Kidney (tissue), 14 donors: ENCODE measurements around the gene ASPHD2. TPM values are rescaled to one million over a fixed set of nuclear protein-coding genes. Genes with fewer than 3 reads are reported as not detected.

Experiments
- DNase-seq, 5 donors: peaks; one replicate each; pipeline ENCODE4 v3.0.0-alpha.2; 2013 to 2020
- FAIRE-seq: peaks from 2 replicates; lab custom pipeline; 2012; peaks lifted over from hg19 to GRCh38; lab: Jason Lieb, UNC
- H3K27ac ChIP-seq, 2 donors: one replicate each; pipeline ENCODE4 v1.7.0; 2013; ENCODE audit warnings: low read depth in 2 of 2, low read length in 2 of 2, inconsistent platforms in 1 of 2
- H3K27me3 ChIP-seq: one replicate; pipeline ENCODE4 v1.7.1; 2013; ENCODE audit warnings: low read length, inconsistent platforms; ENCODE audit not compliant: control insufficient read depth, insufficient read depth
- H3K36me3 ChIP-seq, 3 donors: one replicate each; pipeline versions ENCODE4 v1.7.0 to v1.7.1; 2013; ENCODE audit warnings: low read length in 3 of 3, control low read depth in 1 of 3, inconsistent platforms in 1 of 3; ENCODE audit not compliant: insufficient read depth in 3 of 3, control insufficient read depth in 2 of 3
- H3K4me1 ChIP-seq, 3 donors: one replicate each; pipeline versions ENCODE4 v1.7.0 to v1.7.1; 2013; ENCODE audit warnings: low read length in 3 of 3, inconsistent platforms in 1 of 3, low read depth in 1 of 3; ENCODE audit not compliant: control insufficient read depth in 2 of 3, insufficient read depth in 2 of 3
- H3K4me3 ChIP-seq, 3 donors: one replicate each; pipeline versions ENCODE4 v1.7.0 to v1.8.1; 2013; ENCODE audit warnings: low read length in 3 of 3, control low read depth in 1 of 3, inconsistent platforms in 1 of 3
- H3K9ac ChIP-seq, 3 donors: one replicate each; pipeline versions ENCODE4 v1.7.0 to v1.7.1; 2013; ENCODE audit warnings: low read length in 3 of 3, control low read depth in 1 of 3, inconsistent platforms in 1 of 3
- H3K9me3 ChIP-seq, 3 donors: one replicate each; pipeline versions ENCODE4 v1.7.0 to v1.7.1; 2013; ENCODE audit warnings: low read length in 3 of 3, control low read depth in 1 of 3, inconsistent platforms in 1 of 3; ENCODE audit not compliant: control insufficient read depth in 2 of 3, insufficient read depth in 1 of 3
- intact Hi-C: fragments of 100-400 bp; cut with DNase I; formaldehyde crosslinking; loops from one replicate; pipeline ENCODE4 v1.11.1; 2022
- polyA plus RNA-seq: library from polyadenylated mRNA; stranded (reverse); fragments of 350-450 nt; fragmentation: Illumina TruSeq; extraction: RNeasy Lipid Tissue Mini Kit (QIAGEN cat#74804); gene quantifications from one replicate; pipeline ENCODE4 v1.2.3, GENCODE V29; 2014; ENCODE audit warnings: low read depth, low replicate concordance; ENCODE audit not compliant: insufficient read depth
- total RNA-seq: library from RNA; stranded (reverse); fragmentation: NEBNext Ultra II Directional; extraction: Animal tissue kit (Norgen Biotek cat#: 25700); gene quantifications from one replicate; pipeline ENCODE4 v1.2.1, GENCODE V29; 2021
- TF ChIP-seq, protein P1 (sequence below): IDR thresholded peaks from 3 replicates; pipeline ENCODE4 v1.5.1; 2012; ENCODE audit warnings: mild to moderate bottlenecking, moderate library complexity, borderline replicate concordance; ENCODE audit not compliant: insufficient read depth; ENCODE audit errors: extremely low read depth
- donor health status: control.
- donor health status: control.
- donor health status: control.
- donor health status: control.
- donor health status: control.
- donor health status: DM: yes; HTN: yes; CAD: no.
- donor health status: Normal renal cell carcinoma (clear cell type).

Gene ASPHD2
- total and polyA plus RNA-seq, 2 donors from 2014 or later = 3.3 to 4.5 TPM

- intact Hi-C loops = no loop called here
- Histone ChIP-seq H3K4me3 (peak overlapping the region; percentile 67 to 100 (median 76)), H3K4me1 (peaks cover 5 to 25% (median 9%) of the 10 kb centered on the region in 3 donors), H3K36me3 (peaks cover 0 to 6% (median 2%) of the 10 kb centered on the region in 3 donors), H3K27ac (peak overlapping the region; percentile 92 to 96), H3K9ac (peak overlapping the region; percentile 61 to 98 (median 64)), H3K9me3 (no peaks in the 10 kb centered on the region), H3K27me3 (no peaks in the 10 kb centered on the region)
- TF ChIP-seq, protein P1, sequence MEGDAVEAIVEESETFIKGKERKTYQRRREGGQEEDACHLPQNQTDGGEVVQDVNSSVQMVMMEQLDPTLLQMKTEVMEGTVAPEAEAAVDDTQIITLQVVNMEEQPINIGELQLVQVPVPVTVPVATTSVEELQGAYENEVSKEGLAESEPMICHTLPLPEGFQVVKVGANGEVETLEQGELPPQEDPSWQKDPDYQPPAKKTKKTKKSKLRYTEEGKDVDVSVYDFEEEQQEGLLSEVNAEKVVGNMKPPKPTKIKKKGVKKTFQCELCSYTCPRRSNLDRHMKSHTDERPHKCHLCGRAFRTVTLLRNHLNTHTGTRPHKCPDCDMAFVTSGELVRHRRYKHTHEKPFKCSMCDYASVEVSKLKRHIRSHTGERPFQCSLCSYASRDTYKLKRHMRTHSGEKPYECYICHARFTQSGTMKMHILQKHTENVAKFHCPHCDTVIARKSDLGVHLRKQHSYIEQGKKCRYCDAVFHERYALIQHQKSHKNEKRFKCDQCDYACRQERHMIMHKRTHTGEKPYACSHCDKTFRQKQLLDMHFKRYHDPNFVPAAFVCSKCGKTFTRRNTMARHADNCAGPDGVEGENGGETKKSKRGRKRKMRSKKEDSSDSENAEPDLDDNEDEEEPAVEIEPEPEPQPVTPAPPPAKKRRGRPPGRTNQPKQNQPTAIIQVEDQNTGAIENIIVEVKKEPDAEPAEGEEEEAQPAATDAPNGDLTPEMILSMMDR = no peak
- FAIRE-seq (no peak), DNase-seq (no peak)
Measured at GRCh38 chr22:26483043-26483438, 54.0 kb downstream of the ASPHD2 start.

DNA sequence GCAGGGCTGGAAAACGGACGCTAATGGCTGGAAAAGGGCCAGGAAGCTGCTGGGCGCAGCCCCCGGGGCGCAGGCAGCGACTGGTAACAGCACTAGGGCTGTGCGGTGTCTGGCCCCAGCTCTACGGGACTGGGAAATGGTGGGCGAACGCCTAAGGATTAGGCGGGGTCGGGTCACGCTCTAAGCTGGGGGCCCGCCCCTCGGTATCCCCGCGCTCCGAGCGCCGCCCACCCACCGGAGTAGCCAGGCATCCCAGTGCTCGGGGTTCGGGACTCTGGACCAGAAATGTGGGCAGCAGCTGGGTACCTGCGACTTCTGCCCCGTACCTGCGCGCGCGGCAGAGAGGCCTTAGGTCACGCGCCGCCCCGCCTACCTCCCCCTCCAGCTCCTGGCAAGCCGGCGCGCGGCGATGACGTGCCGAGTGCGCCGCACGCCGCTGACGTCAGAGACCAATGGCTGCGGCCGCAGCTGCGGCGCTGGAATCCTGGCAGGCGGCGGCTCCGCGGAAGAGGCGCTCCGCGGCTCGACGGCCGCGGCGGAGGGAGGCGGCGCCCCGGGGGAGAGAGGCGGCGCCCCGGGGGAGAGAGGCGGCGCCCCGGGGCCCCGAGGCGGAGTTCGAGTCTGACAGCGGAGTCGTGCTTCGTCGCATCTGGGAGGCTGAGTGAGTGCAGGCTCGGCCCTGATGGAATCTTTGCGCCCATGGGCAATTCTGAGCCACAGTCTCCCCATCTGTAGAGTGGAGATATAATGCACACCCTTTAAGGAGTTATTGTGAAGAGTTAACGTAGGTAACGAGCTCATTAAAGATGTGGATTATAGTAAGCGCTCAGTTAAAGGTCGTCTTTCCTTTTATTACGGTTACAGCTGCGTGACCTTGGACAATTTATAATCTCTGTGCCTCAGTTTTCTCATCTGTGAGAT, 54.6 kb downstream of the ASPHD2 start, which contains the start of the genes HPS4 and SRRD:
Gene HPS4, minus strand, starts transcription at position 345 of the 921 bp plus-strand sequence. CDS start 2,021 bp downstream, outside the sequence.
Gene SRRD, plus strand, starts transcription at position 439 of the 921 bp plus-strand sequence. Its CDS starts 14 bp downstream, at position 453.
- intact Hi-C loops = no loop called here
- DNase-seq (peak; percentile 93 to 97 (median 96)), FAIRE-seq (no peak)
- H3K27ac ChIP-seq = peak within 1 kb of the TSS; percentile 92 to 96
- H3K27me3 ChIP-seq = no peaks in the 10 kb centered on the region
- H3K4me1 ChIP-seq = peaks cover 5 to 25% (median 9%) of the 10 kb centered on the region in 3 donors
- peak within 1 kb of the TSS; percentile 81 to 98 (median 95) for H3K9ac ChIP-seq
- H3K36me3 ChIP-seq = peaks cover 0 to 10% (median 6%) of the 10 kb centered on the region in 3 donors
- TF ChIP-seq, protein P1 = peak; percentile 12
- peak within 1 kb of the TSS; percentile 81 to 100 (median 98) for H3K4me3 ChIP-seq
- H3K9me3 ChIP-seq = no peaks in the 10 kb centered on the region

DNA sequence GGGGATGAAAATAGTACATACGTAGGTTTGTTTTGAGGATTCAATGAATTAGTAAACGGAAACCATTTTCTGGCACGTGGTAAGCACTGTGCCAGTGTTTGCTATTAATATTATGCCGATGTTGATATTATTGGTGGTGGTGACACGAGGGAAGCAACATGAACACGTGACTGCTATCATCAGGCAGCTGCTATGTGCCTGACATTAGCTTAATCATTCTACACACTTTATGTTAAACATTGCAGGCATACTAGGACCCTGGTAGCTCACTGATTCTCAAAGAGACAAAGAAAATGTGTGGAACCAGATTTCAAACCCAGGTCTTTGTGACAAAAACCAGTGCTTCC, 55.3 kb downstream of the ASPHD2 start:
- FAIRE-seq = no peak
- intact Hi-C loops = no loop called here

More for the DNA sequence above, 55.3 kb downstream of the ASPHD2 start:
- DNase-seq = no peak
- H3K36me3 ChIP-seq = peaks cover 0 to 11% (median 6%) of the 10 kb centered on the region in 3 donors
- H3K9ac ChIP-seq = peak overlapping the region; percentile 81 to 98 (median 95)
- H3K4me1 ChIP-seq = peaks cover 5 to 20% (median 9%) of the 10 kb centered on the region in 3 donors
- peak overlapping the region; percentile 81 to 100 (median 98) for H3K4me3 ChIP-seq
- H3K27ac ChIP-seq = peak overlapping the region; percentile 92 to 96
- no peaks in the 10 kb centered on the region for H3K9me3 ChIP-seq
- H3K27me3 ChIP-seq = no peaks in the 10 kb centered on the region
- TF ChIP-seq, protein P1 = no peak
